Heart left ventricle (tissue), 13 donors: ENCODE data around the gene ACTR1B.

Experiments
- POLR2A ChIP-seq, 2 donors: fragments of 450-650 bp; IDR thresholded peaks; one replicate each; pipeline ENCODE4 v1.6.1; 2017; ENCODE audit warnings: antibody characterized with exemption in 2 of 2, mild to moderate bottlenecking in 2 of 2, moderate library complexity in 2 of 2
- TF ChIP-seq, protein P1 (sequence below), 12 donors: fragments of 200-600 bp; sonication (generic) in 4 of 12; IDR thresholded peaks; one replicate each; pipeline versions ENCODE4 v1.5.0 to v1.8.0; 2018 to 2022; ENCODE audit warnings: antibody characterized with exemption in 12 of 12, mild to moderate bottlenecking in 5 of 12
- donor health status: ischemic (EF 13 %, LVEDD 7.1; RV severe dilation, severe dysfunction).
- donor health status: DM: no; HTN: yes; CAD: no.
- donor health status: DM: no; HTN: no; CAD: no.
- donor health status: ischemic (EF 25% LVEDD 6.9; RV normal size, moderate dysfunction).
- donor health status: ischemic (EF 25% LVEDD 5.7; RV mildly dilated, moderate dysfunction).
- donor health status: ischemic (EF 35%, LVEDD 5.7; RV mildly dilated, moderate dysfunction).
- donor health status: nonischemic (EF 11% LVEDD 7.7; RV severe dilation, severe dysfunction).
- donor health status: DM: yes; HTN: yes; CAD: no.
- donor health status: PGD.
- donor health status: ischemic (EF 29% LVEDD 5.4; RV normal size, mild dysfunction).
- donor health status: nonischemic (EF 23%, LVEDD 6.1; RV moderate dilation, normal function).

DNA sequence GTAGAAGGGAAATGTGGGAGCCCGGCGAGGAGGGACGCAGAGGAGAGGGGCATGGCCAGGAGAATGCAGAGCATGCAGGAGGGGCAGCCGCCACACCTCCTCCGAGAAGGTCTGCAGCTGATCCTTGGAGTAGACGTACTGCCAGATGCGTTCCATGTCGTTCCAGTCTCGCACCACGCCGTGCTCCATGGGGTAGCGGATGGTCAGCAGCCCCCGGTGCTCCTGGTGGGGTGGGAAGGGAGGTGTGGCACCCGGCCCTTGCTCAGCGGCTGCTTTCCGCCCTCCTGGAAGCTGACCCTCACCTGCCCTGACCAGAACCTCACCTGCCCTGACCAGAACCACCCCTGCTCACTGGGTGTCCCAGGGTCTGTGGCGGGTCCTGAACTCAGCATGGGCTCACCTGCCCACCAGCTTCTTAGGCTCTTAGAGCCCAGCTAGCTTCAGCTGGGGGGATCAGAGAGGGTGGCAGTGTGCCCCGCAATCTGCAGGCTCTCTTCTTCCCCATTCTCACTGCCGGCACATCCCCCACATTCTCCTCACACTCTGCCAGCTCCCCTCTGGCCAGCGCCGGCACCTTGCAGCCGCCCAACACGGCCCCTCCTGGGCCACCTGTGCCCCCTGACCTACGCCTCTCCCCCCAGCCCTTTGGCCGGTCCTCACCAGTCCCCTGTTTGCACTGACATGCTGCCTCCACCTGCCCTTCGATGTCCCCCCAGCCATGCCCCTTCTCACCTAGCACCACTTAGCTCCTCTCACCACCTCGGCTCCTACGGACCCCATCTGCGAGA is 4.4 kb downstream of the ACTR1B start:
- TF ChIP-seq, protein P1, sequence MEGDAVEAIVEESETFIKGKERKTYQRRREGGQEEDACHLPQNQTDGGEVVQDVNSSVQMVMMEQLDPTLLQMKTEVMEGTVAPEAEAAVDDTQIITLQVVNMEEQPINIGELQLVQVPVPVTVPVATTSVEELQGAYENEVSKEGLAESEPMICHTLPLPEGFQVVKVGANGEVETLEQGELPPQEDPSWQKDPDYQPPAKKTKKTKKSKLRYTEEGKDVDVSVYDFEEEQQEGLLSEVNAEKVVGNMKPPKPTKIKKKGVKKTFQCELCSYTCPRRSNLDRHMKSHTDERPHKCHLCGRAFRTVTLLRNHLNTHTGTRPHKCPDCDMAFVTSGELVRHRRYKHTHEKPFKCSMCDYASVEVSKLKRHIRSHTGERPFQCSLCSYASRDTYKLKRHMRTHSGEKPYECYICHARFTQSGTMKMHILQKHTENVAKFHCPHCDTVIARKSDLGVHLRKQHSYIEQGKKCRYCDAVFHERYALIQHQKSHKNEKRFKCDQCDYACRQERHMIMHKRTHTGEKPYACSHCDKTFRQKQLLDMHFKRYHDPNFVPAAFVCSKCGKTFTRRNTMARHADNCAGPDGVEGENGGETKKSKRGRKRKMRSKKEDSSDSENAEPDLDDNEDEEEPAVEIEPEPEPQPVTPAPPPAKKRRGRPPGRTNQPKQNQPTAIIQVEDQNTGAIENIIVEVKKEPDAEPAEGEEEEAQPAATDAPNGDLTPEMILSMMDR (IDR thresholded peaks at IDR 0.05): no peak
- no peak for TF ChIP-seq POLR2A (IDR thresholded peaks at IDR 0.05)
